Loucy (cell line): ENCODE measurements around the gene DISC1.

Source experiments
- H2AFZ ChIP-seq: fragments of 200-600 bp; sonication (generic); 2 replicates; pipeline ENCODE4 v1.6.0; 2016; ENCODE audit warnings: antibody characterized with exemption, mild to moderate bottlenecking, low read length, moderate library complexity
- H3F3A ChIP-seq: fragments of 200-600 bp; 2 replicates; pipeline ENCODE4 v1.6.0; 2016; ENCODE audit warnings: antibody characterized with exemption, low read depth, mild to moderate bottlenecking
- H3K27me3 ChIP-seq: fragments of 200-600 bp; sonication (generic); 2 replicates; pipeline ENCODE4 v1.6.1; 2014; ENCODE audit warnings: low read length, mild to moderate bottlenecking; ENCODE audit not compliant: insufficient read depth, poor library complexity, severe bottlenecking
- H3K36me3 ChIP-seq: fragments of 200-600 bp; sonication (generic); 2 replicates; pipeline ENCODE4 v1.6.1; 2016; ENCODE audit warnings: low read length; ENCODE audit not compliant: insufficient read depth
- H3K4me1 ChIP-seq: fragments of 200-600 bp; sonication (generic); 2 replicates; pipeline ENCODE4 v1.5.1; 2014; ENCODE audit warnings: low read length, mild to moderate bottlenecking; ENCODE audit not compliant: insufficient read depth, poor library complexity, severe bottlenecking
- H3K4me2 ChIP-seq: fragments of 200-600 bp; sonication (generic); 2 replicates; pipeline ENCODE4 v1.6.0; 2014; ENCODE audit warnings: antibody characterized with exemption, low read length, low read depth, mild to moderate bottlenecking; ENCODE audit not compliant: poor library complexity, severe bottlenecking
- H3K4me3 ChIP-seq: fragments of 200-600 bp; sonication (generic); 2 replicates; pipeline ENCODE4 v1.5.1; 2014; ENCODE audit warnings: low read length, mild to moderate bottlenecking, mixed read lengths; ENCODE audit not compliant: poor library complexity, severe bottlenecking
- H3K79me2 ChIP-seq: fragments of 200-600 bp; sonication (generic); 2 replicates; pipeline ENCODE4 v1.6.1; 2014; ENCODE audit warnings: low read length; ENCODE audit not compliant: insufficient read depth
- H3K9ac ChIP-seq: fragments of 200-600 bp; sonication (generic); 2 replicates; pipeline ENCODE4 v1.6.0; 2014; ENCODE audit warnings: mild to moderate bottlenecking, low read depth, low read length, moderate library complexity; ENCODE audit not compliant: poor library complexity, severe bottlenecking
- H3K9me2 ChIP-seq: fragments of 200-600 bp; sonication (generic); replicated peaks from 2 replicates; pipeline ENCODE4 v1.6.1; 2016; ENCODE audit warnings: low read depth, low read length, mixed read lengths
- H3K9me3 ChIP-seq: fragments of 200-600 bp; sonication (generic); 2 replicates; pipeline ENCODE4 v1.6.1; 2014; ENCODE audit warnings: mild to moderate bottlenecking, antibody characterized with exemption, low read length, low read depth; ENCODE audit not compliant: insufficient read depth
- H4K20me1 ChIP-seq: fragments of 200-600 bp; sonication (generic); 2 replicates; pipeline ENCODE4 v1.6.0; 2014; ENCODE audit warnings: antibody characterized with exemption, low read length, mild to moderate bottlenecking; ENCODE audit not compliant: insufficient read depth, poor library complexity, severe bottlenecking
- EZH2phosphoT487 ChIP-seq: fragments of 200-600 bp; IDR thresholded peaks from 2 replicates; pipeline ENCODE4 v1.6.1; 2018; ENCODE audit warnings: antibody characterized with exemption, mild to moderate bottlenecking, moderate library complexity, borderline replicate concordance
- TF ChIP-seq, protein P1 (sequence below): fragments of 200-600 bp; sonication (generic); conservative IDR thresholded peaks from 2 replicates; pipeline ENCODE4 v1.5.1; 2014; ENCODE audit warnings: mild to moderate bottlenecking, antibody characterized with exemption, low read length

The DISC1 gene

DNA sequence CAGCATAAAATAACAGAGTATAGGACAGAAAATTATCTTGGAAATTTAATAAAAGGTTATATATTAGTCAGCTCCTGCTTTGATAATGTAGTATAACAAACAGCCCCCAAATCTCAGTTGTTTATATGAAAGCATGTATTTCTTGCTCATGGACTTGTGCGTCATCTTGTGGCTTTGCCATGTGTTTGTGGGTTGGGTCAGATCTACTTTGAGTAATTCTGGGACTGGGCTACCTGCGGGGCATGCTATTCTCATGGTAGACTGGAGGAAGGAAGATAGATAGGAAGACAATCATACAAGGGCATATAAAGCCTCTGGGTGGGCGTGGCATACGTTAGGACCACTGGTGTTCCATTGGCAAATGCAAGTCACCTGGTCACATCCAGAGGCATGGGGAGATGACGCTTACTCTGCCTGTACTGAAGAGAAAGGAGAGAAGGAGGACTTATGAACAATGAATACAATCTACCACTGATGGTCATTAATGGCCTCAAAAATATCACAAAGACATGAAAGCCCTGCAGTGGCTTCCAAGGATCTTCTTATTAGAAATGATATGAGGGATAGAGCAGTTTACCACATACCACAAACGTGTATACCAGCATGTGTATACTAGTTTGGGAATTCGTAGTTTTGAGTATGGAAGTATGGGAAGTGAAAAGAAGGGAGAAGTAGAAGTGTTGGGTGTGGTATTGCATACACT lies 267.0 kb downstream of the DISC1 start:
- H3K9me2 ChIP-seq, result no peaks in the 10 kb centered on the region
- H4K20me1 ChIP-seq, result no peaks in the 10 kb centered on the region
- H3K4me1 ChIP-seq, result no peaks in the 10 kb centered on the region
- H2AFZ ChIP-seq, result no peak overlapping the region
- H3K27me3 ChIP-seq, result no peaks in the 10 kb centered on the region
- H3K9me3 ChIP-seq, result no peaks in the 10 kb centered on the region
- H3K4me2 ChIP-seq, result no peak overlapping the region
- no peak for TF ChIP-seq EZH2phosphoT487
- TF ChIP-seq, protein P1, sequence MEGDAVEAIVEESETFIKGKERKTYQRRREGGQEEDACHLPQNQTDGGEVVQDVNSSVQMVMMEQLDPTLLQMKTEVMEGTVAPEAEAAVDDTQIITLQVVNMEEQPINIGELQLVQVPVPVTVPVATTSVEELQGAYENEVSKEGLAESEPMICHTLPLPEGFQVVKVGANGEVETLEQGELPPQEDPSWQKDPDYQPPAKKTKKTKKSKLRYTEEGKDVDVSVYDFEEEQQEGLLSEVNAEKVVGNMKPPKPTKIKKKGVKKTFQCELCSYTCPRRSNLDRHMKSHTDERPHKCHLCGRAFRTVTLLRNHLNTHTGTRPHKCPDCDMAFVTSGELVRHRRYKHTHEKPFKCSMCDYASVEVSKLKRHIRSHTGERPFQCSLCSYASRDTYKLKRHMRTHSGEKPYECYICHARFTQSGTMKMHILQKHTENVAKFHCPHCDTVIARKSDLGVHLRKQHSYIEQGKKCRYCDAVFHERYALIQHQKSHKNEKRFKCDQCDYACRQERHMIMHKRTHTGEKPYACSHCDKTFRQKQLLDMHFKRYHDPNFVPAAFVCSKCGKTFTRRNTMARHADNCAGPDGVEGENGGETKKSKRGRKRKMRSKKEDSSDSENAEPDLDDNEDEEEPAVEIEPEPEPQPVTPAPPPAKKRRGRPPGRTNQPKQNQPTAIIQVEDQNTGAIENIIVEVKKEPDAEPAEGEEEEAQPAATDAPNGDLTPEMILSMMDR, result no peak
- H3K79me2 ChIP-seq, result no peaks in the 10 kb centered on the region
- H3K36me3 ChIP-seq, result no peaks in the 10 kb centered on the region
- H3K4me3 ChIP-seq, result no peak overlapping the region
- H3F3A ChIP-seq, result no peaks in the 10 kb centered on the region
- H3K9ac ChIP-seq, result no peak overlapping the region

DNA sequence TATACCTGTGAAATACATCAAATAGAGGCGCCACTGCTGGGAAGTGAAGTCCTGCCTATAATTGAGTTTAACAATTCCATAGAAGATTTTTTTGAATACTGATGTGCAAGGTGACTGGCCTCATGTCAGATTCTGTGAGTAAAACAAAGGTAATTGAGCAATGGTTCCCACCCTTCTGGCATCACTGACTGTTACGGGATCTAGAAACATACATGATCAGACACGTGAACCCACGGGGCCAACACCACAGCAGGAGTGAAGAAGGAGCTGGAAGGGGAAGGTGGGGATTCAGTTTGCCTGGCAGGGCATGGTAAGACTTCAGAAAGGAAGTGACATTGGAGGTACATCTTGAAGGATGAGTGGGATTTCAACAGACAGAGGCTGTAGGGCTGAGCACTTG lies 270.2 kb downstream of the DISC1 start:
- H3K9me2 ChIP-seq, result no peaks in the 10 kb centered on the region
- H3K79me2 ChIP-seq, result no peaks in the 10 kb centered on the region
- H2AFZ ChIP-seq, result no peak overlapping the region
- no peaks in the 10 kb centered on the region for H3K36me3 ChIP-seq
- no peaks in the 10 kb centered on the region for H4K20me1 ChIP-seq
- no peak overlapping the region for H3K4me3 ChIP-seq
- H3K27me3 ChIP-seq, result no peaks in the 10 kb centered on the region
- TF ChIP-seq, protein P1, result no peak
- TF ChIP-seq EZH2phosphoT487, result no peak
- no peak overlapping the region for H3K4me2 ChIP-seq
- H3K9ac ChIP-seq, result no peak overlapping the region
- no peaks in the 10 kb centered on the region for H3K9me3 ChIP-seq
- H3K4me1 ChIP-seq, result no peaks in the 10 kb centered on the region
- no peaks in the 10 kb centered on the region for H3F3A ChIP-seq

DNA sequence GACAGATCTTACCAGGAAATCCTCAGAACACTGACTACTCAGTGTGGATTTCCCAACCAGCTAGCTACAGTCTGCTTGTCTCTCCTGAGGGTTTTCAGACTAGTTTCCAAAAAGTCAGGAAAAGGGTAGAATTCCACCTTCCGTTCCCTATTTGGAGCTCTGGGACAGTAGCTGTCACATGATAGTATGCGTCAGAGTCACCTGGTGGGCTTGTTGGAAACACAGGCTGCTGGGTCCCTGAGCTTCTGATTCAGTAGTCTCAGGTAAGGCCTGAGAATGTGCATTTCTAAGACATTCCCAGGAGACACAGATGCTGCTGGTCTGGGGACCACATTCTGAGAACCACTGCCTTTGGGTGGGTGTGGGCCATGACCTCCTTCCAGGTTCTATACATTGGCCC lies 272.5 kb downstream of the DISC1 start:
- Histone ChIP-seq H3K4me2 (no peak overlapping the region), H3K9me2 (no peaks in the 10 kb centered on the region), H2AFZ (no peak overlapping the region), H3K36me3 (no peaks in the 10 kb centered on the region), H3K79me2 (no peaks in the 10 kb centered on the region), H3F3A (no peaks in the 10 kb centered on the region), H3K9me3 (no peaks in the 10 kb centered on the region), H3K4me1 (no peaks in the 10 kb centered on the region), H3K27me3 (no peaks in the 10 kb centered on the region), H4K20me1 (no peaks in the 10 kb centered on the region), H3K9ac (no peak overlapping the region), H3K4me3 (no peak overlapping the region)
- TF ChIP-seq EZH2phosphoT487, result no peak
- TF ChIP-seq, protein P1, result no peak
